MM.1S (cell line): ENCODE data around the gene AFP.

Experiments used
- DNase-seq: peaks from one replicate; pipeline ENCODE4 v3.0.0-alpha.2; 2015
- H2AFZ ChIP-seq: fragments of 300-600 bp; sonication (generic); 2 replicates; pipeline ENCODE4 v1.6.0; 2016; ENCODE audit warnings: antibody characterized with exemption, low read length
- H3F3A ChIP-seq: fragments of 300-600 bp; sonication (generic); 2 replicates; pipeline ENCODE4 v1.6.1; 2016; ENCODE audit warnings: mild to moderate bottlenecking, antibody characterized with exemption, low read length, moderate library complexity, mixed read lengths; ENCODE audit not compliant: insufficient read depth
- H3K27ac ChIP-seq: fragments of 300-600 bp; sonication (generic); 2 replicates; pipeline ENCODE4 v1.5.1; 2016; ENCODE audit warnings: mild to moderate bottlenecking, low read length
- H3K27me3 ChIP-seq: fragments of 300-600 bp; sonication (generic); replicated peaks from 2 replicates; pipeline ENCODE4 v1.6.0; 2016; ENCODE audit warnings: low read length; ENCODE audit not compliant: insufficient read depth
- H3K36me3 ChIP-seq: fragments of 300-600 bp; sonication (generic); replicated peaks from 2 replicates; pipeline ENCODE4 v1.6.1; 2016; ENCODE audit warnings: mild to moderate bottlenecking, low read length, mixed read lengths; ENCODE audit not compliant: insufficient read depth
- H3K4me1 ChIP-seq: fragments of 300-600 bp; sonication (generic); 2 replicates; pipeline ENCODE4 v1.6.1; 2016; ENCODE audit warnings: low read length, mixed read lengths
- H3K4me2 ChIP-seq: fragments of 300-600 bp; sonication (generic); 2 replicates; pipeline ENCODE4 v1.6.0; 2016; ENCODE audit warnings: low read depth, low read length
- H3K4me3 ChIP-seq: fragments of 300-600 bp; sonication (generic); 2 replicates; pipeline ENCODE4 v1.5.1; 2016; ENCODE audit warnings: low read length, mixed read lengths
- H3K79me2 ChIP-seq: fragments of 300-600 bp; sonication (generic); 2 replicates; pipeline ENCODE4 v1.6.1; 2016; ENCODE audit warnings: mixed run types, low read length, mixed read lengths
- H3K9ac ChIP-seq: fragments of 300-600 bp; sonication (generic); 2 replicates; pipeline ENCODE4 v1.6.1; 2016; ENCODE audit warnings: low read length, mixed read lengths
- H3K9me2 ChIP-seq: fragments of 300-600 bp; sonication (generic); replicated peaks from 2 replicates; pipeline ENCODE4 v1.6.1; 2016; ENCODE audit warnings: mild to moderate bottlenecking, low read length, mixed read lengths; ENCODE audit not compliant: insufficient read depth
- H3K9me3 ChIP-seq: fragments of 300-600 bp; sonication (generic); replicated peaks from 2 replicates; pipeline ENCODE4 v1.6.1; 2016; ENCODE audit warnings: mild to moderate bottlenecking, low read length, mixed read lengths; ENCODE audit not compliant: insufficient read depth
- H4K20me1 ChIP-seq: fragments of 300-600 bp; sonication (generic); 2 replicates; pipeline ENCODE4 v1.6.1; 2016; ENCODE audit warnings: mild to moderate bottlenecking, low read length, moderate library complexity, mixed read lengths; ENCODE audit not compliant: insufficient read depth
- CTCF ChIP-seq: fragments of 300-600 bp; sonication (generic); IDR thresholded peaks from 2 replicates; pipeline ENCODE4 v1.5.1; 2016; ENCODE audit warnings: antibody characterized with exemption, low read length, mixed read lengths
- EZH2 ChIP-seq: fragments of 300-600 bp; sonication (generic); optimal IDR thresholded peaks from 2 replicates; pipeline ENCODE3; 2017; ENCODE audit warnings: low read depth, mild to moderate bottlenecking, antibody characterized with exemption, low read length, mixed read lengths
- EZH2phosphoT487 ChIP-seq: fragments of 300-600 bp; sonication (generic); IDR thresholded peaks from 2 replicates; pipeline ENCODE4 v1.6.1; 2018; ENCODE audit warnings: antibody characterized with exemption, low read length

The AFP gene

DNA sequence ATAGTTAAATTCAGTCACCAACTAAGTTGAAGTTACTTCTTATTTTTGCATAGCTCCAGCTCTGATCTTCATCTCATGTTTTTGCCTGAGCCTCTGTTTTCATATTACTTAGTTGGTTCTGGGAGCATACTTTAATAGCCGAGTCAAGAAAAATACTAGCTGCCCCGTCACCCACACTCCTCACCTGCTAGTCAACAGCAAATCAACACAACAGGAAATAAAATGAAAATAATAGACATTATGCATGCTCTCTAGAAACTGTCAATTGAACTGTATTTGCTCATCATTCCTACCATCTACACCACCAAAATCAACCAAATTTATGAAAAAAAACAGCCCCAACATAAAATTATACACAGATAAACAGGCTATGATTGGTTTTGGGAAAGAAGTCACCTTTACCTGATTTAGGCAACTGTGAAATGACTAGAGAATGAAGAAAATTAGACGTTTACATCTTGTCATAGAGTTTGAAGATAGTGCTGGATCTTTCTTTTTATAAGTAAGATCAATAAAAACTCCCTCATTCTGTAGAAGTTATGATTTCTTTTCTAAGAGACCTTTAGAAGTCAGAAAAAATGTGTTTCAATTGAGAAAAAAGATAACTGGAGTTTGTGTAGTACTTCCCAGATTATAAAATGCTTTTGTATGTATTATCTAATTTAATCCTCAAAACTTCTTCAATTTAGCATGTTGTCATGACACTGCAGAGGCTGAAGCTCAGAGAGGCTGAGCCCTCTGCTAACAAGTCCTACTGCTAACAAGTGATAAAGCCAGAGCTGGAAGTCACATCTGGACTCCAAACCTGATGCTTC lies 24.9 kb upstream of the AFP start:
- H3K9me2 ChIP-seq: no peaks in the 10 kb centered on the region
- no peaks in the 10 kb centered on the region for H3K4me1 ChIP-seq
- no peak for DNase-seq
- H3K27me3 ChIP-seq: no peaks in the 10 kb centered on the region
- no peaks in the 10 kb centered on the region for H3K9me3 ChIP-seq
- no peaks in the 10 kb centered on the region for H4K20me1 ChIP-seq
- H3K4me3 ChIP-seq: no peak overlapping the region
- TF ChIP-seq EZH2phosphoT487 (no peak), CTCF (no peak), EZH2 (no peak)
- no peak overlapping the region for H3K4me2 ChIP-seq
- no peaks in the 10 kb centered on the region for H3K36me3 ChIP-seq
- H3F3A ChIP-seq: no peaks in the 10 kb centered on the region
- no peak overlapping the region for H2AFZ ChIP-seq
- no peak overlapping the region for H3K9ac ChIP-seq
- no peaks in the 10 kb centered on the region for H3K79me2 ChIP-seq
- no peak overlapping the region for H3K27ac ChIP-seq

DNA sequence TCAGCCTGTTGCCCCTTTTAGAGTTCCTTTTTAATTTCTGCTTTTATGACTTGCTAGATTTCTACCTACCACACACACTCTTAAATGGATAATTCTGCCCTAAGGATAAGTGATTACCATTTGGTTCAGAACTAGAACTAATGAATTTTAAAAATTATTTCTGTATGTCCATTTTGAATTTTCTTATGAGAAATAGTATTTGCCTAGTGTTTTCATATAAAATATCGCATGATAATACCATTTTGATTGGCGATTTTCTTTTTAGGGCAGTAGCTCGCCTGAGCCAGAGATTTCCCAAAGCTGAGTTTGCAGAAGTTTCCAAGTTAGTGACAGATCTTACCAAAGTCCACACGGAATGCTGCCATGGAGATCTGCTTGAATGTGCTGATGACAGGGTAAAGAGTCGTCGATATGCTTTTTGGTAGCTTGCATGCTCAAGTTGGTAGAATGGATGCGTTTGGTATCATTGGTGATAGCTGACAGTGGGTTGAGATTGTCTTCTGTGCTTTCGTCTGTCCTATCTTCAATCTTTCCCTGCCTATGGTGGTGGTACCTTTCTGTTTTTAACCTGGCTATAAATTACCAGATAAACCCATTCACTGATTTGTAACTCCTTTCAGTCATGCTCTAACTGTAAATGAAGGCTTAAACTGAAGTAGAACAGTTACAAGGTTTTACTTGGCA lies 24.1 kb upstream of the AFP start:
- no peak overlapping the region for H3K4me2 ChIP-seq
- no peaks in the 10 kb centered on the region for H3K36me3 ChIP-seq
- no peak overlapping the region for H3K9ac ChIP-seq
- H3F3A ChIP-seq: no peaks in the 10 kb centered on the region
- H3K9me3 ChIP-seq: no peaks in the 10 kb centered on the region
- H3K4me1 ChIP-seq: no peaks in the 10 kb centered on the region
- no peak for DNase-seq
- no peak overlapping the region for H3K27ac ChIP-seq
- H3K79me2 ChIP-seq: no peaks in the 10 kb centered on the region
- no peaks in the 10 kb centered on the region for H3K27me3 ChIP-seq
- no peak overlapping the region for H3K4me3 ChIP-seq
- H2AFZ ChIP-seq: no peak overlapping the region
- no peaks in the 10 kb centered on the region for H3K9me2 ChIP-seq
- H4K20me1 ChIP-seq: no peaks in the 10 kb centered on the region
- TF ChIP-seq EZH2phosphoT487: no peak
- TF ChIP-seq CTCF: no peak
- no peak for TF ChIP-seq EZH2

GRCh38 chr4:73413294-73413755 lies 22.7 kb upstream of the AFP start:
- H3K9ac ChIP-seq: no peak overlapping the region
- H2AFZ ChIP-seq: no peak overlapping the region
- H3K9me2 ChIP-seq: no peaks in the 10 kb centered on the region
- no peaks in the 10 kb centered on the region for H3F3A ChIP-seq
- DNase-seq: no peak
- H4K20me1 ChIP-seq: no peaks in the 10 kb centered on the region
- H3K79me2 ChIP-seq: no peaks in the 10 kb centered on the region
- no peak for TF ChIP-seq EZH2
- no peak for TF ChIP-seq EZH2phosphoT487
- TF ChIP-seq CTCF: no peak
- H3K4me1 ChIP-seq: no peaks in the 10 kb centered on the region
- H3K27ac ChIP-seq: no peak overlapping the region
- no peaks in the 10 kb centered on the region for H3K36me3 ChIP-seq
- H3K4me3 ChIP-seq: no peak overlapping the region
- H3K4me2 ChIP-seq: no peak overlapping the region
- H3K9me3 ChIP-seq: no peaks in the 10 kb centered on the region
- H3K27me3 ChIP-seq: no peaks in the 10 kb centered on the region
